C4-2B (cell line): ENCODE results near the gene CAMKK2.
"Not testable (repeated sequence)": the region's sequence is repeated elsewhere in the genome, so short reads cannot be mapped to it uniquely, and the experiment has no call there.

ENCODE experiments used
- H3K27ac ChIP-seq: fragments of 450-650 bp; 2 replicates; pipeline ENCODE4 v1.5.1; 2017
- ZFX ChIP-seq: fragments of 450-650 bp; IDR thresholded peaks from 2 replicates; pipeline ENCODE4 v1.6.1; 2017
- TF ChIP-seq, protein P1 (sequence below): fragments of 450-650 bp; conservative IDR thresholded peaks from 2 replicates; pipeline ENCODE4 v1.5.1; 2017; ENCODE audit warnings: mild to moderate bottlenecking

CAMKK2 gene

DNA sequence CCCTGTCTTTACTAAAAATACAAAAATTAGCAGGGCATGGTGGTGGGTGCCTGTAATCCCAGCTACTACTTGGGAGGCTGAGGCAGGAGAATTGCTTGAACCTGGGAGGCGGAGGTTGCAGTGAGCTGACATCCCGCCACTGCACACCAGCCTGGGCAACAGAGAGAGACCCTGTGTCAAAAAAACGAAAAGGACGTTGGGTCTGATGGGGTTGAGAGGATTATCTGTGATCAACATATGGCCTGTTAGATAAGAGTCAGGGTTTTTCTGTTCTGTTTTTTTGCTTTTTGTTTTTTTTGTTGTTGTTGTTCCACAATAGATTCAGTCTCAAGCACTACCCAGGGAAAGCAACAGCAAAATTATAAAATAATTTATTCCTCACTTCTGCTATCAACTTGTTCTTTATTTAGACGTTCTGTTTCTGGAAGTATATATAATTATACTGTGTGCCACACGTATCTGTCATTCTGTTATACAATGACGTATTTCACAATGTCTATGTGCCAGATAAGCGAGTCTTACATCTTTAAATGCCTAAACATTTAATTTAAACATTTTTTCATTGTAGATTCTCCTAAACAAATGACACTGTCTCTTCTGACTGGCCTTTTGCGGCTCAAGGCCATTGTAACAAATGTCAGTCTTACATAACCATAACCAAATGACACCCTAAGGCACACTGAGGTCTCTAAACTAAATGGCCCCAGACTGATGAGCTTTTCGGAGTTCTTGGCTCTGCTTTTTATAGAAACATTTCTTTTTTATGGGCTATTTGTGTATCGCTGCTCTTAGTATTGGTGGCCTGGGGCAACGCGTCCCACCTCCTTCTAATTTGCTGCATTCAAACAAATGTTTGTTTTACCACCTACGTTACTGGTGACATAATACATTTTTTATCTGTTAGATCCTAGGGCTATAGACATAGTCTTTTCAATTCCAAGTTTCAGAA lies 93.8 kb downstream of the CAMKK2 start:
- no peak for TF ChIP-seq ZFX
- TF ChIP-seq, protein P1, sequence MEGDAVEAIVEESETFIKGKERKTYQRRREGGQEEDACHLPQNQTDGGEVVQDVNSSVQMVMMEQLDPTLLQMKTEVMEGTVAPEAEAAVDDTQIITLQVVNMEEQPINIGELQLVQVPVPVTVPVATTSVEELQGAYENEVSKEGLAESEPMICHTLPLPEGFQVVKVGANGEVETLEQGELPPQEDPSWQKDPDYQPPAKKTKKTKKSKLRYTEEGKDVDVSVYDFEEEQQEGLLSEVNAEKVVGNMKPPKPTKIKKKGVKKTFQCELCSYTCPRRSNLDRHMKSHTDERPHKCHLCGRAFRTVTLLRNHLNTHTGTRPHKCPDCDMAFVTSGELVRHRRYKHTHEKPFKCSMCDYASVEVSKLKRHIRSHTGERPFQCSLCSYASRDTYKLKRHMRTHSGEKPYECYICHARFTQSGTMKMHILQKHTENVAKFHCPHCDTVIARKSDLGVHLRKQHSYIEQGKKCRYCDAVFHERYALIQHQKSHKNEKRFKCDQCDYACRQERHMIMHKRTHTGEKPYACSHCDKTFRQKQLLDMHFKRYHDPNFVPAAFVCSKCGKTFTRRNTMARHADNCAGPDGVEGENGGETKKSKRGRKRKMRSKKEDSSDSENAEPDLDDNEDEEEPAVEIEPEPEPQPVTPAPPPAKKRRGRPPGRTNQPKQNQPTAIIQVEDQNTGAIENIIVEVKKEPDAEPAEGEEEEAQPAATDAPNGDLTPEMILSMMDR = no peak
- no peak overlapping the region for H3K27ac ChIP-seq

DNA sequence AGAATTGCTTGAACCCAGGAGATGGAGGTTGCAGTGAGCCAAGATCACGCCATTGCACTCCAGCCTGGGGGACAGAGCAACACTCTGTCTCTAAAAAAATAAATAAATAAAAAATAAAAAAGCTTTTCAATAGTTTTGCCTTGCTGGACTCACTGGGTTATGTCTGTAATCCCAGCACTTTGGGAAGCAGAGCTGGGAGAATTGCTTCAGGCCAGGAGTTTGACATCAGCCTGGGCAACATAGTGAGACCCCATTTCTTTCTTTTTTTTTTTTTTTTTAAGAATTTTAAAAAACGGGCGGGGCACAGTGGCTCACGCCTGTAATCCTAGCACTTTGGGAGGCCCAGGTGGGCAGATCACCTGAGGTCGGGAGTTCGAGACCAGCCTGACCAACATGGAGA lies 95.4 kb downstream of the CAMKK2 start:
- not testable (repeated sequence) for H3K27ac ChIP-seq

DNA sequence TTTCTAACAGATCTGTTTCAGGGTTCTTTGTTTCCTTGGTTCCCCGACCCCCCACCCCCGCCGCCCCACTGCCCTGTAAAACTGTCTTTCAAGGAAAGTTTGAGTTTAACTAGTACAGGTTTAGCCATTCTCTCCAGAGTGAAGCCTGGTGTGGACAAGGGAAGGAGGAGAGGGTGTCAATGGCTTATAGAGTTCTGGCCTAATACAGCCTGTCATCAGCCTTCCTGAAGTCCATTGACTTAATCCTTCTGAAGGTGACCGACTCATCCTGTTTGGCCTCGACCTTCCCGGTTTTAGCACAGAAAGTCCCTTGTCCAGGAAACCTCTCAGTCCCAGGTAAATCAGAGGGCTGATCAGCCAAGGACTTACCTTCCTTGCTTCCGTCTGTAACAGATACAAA lies 97.6 kb downstream of the CAMKK2 start:
- TF ChIP-seq, protein P1 = no peak
- H3K27ac ChIP-seq = no peak overlapping the region

DNA sequence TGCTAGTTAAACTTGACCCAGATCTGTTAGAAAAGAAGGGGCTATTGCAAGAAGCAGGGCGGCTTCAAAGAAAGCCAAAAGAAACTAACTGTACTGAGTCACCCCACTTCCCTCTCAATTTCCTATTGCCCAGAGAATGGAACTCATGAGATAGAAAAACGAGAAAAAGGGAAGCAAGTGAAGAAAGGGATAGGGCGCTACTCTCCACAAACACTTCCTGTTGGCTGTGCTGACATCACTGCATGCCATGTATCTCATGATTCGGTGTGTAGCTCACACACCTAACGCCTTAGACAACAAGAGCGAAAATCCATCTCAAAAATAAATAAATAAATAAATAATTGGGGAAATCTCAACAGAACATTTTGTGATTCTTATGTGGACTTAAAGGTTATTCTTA lies 99.6 kb downstream of the CAMKK2 start:
- TF ChIP-seq, protein P1 = no peak
- TF ChIP-seq ZFX = no peak
- H3K27ac ChIP-seq = no peak overlapping the region

DNA sequence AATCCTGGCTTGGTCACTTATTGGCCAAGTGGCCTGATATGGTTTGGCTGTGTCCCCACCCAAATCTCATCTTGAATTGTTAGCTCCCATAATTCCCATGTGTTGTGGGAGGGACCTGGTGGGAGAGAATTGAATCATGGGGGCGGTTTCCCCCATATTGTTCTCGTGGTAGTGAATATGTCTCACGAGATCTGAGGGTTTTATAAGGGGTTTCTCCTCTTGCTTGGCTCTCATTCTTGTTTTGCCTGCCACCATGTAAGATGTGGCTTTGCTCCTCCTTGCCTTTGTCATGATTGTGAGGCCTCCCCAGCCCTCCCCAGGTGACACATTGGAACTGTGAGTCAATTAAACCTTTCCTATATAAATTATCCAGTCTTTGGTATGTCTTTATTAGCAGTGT lies 105.4 kb downstream of the CAMKK2 start:
- TF ChIP-seq, protein P1 = no peak
- TF ChIP-seq ZFX = no peak
- no peak overlapping the region for H3K27ac ChIP-seq

DNA sequence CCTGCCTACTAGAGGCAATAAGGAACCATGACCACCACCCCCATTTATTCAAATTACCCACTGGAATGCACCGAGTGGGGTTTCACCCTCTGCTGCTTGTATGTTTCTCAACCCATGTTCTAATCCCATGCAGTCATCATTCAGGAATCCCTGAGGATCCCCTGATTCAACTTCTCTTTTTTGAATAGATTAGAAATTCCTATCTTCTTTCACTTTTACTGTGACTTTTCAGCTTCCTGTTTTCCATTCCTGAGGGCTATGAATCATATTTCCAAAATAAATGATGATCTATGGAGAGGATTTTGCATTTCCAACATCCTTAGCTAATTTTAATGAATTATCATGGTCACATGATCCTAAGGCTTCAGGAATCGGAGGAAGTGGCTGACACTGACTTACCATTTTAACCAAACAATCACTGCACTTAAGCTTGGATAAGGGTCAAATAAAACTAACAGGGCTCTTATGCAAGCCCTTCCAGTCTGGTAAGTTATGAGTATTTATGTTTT lies 105.9 kb downstream of the CAMKK2 start:
- no peak overlapping the region for H3K27ac ChIP-seq

DNA sequence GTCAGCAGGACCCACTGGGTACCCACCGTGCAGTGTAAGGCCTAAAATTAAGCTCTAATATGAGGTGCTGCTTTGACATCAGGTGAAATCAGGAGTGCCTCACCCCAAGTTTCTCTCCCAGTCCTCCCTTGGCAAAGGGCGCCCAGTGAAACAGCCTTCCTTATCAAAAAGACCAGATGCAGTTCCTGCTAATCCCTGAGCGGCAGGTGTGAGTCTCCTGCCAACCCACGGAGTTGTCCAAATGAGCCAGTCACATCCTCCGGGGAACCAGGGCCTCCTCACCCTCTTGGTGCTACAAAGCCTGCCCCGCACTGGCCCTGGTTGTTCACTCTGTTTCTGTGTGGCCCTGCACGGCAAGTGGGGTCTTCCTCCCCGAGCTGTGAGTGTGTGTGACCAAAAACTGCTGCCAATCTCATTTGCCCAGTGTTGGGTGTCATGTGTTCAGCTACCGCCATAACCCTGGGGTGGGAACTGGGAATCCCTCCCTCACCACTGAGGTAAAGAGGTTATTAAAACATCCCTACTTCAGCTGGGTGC lies 106.8 kb downstream of the CAMKK2 start:
- no peak for TF ChIP-seq ZFX
- TF ChIP-seq, protein P1 = no peak
- no peak overlapping the region for H3K27ac ChIP-seq

More for the DNA sequence above, 105.9 kb downstream of the CAMKK2 start:
- TF ChIP-seq ZFX = no peak
- TF ChIP-seq, protein P1 = no peak
